ENCODE results near the gene RAB11FIP3. TPM values are rescaled to one million over a fixed set of nuclear protein-coding genes. Genes with fewer than 3 reads are reported as not detected.

RAB11FIP3 gene
- total and polyA plus RNA-seq, 10 of the 15 experiments (the other 5 are each of a cell fraction or from before 2014, with no cell fraction given): 1.2 to 27.3 (median 7.7) TPM

DNA sequence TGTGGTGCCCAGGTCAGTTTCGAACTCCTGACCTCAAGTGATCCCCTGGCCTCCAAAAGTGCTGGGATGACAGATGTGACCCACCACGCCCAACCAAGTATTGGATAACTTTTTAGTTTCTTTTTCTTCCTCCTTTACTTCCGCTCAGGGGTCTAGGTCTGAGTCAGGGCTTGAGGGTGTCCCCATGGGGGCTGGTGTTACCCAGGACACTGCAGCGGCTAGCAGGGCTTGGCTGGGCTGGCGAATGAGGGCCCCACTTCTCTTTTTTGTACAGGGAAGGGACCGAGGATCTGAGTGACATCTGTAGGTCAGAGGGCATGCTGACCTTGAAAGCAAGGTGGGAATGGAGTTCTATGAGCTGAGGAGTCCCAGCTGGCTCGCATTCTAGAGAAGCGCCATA, 24.9 kb downstream of the RAB11FIP3 start (continued):
- TF ChIP-seq SMAD1 (IDR thresholded peaks at IDR 0.05; ENCODE audit: low read depth, partially characterized antibody) (no peak), NR2C1 (IDR thresholded peaks at IDR 0.05) (no peak), HSF1 (IDR thresholded peaks at IDR 0.05; ENCODE audit: low read depth, low read length) (no peak), IKZF1 (conservative IDR thresholded peaks at IDR 0.05) (no peak), SIX5 (IDR thresholded peaks at IDR 0.05; ENCODE audit: low read depth, low read length, severe bottlenecking) (no peak), SP1 (IDR thresholded peaks at IDR 0.05; ENCODE audit: low read depth, low read length) (no peak), HDAC2 (IDR thresholded peaks at IDR 0.05) (no peak), NFYA (IDR thresholded peaks at IDR 0.05; ENCODE audit: borderline replicate concordance, low read depth, low read length) (no peak), POLR2AphosphoS2 (IDR thresholded peaks at IDR 0.05; ENCODE audit: low read depth, low read length) (no peak), PAX8 (IDR thresholded peaks at IDR 0.05) (no peak), RUNX3 (IDR thresholded peaks at IDR 0.05; ENCODE audit: low read length) (peak; percentile 31; the same call in 1 of the 2 replicates), PKNOX1 (IDR thresholded peaks at IDR 0.05) (peak; percentile 35; the same call in 1 of the 2 replicates), PRDM15 (CRISPR knock-in tag; IDR thresholded peaks at IDR 0.05) (no peak), JUNB (IDR thresholded peaks at IDR 0.05) (peak; percentile 55; the same call in 1 of the 2 replicates), DPF2 (IDR thresholded peaks at IDR 0.05) (no peak), GABPA (IDR thresholded peaks at IDR 0.05; ENCODE audit: low read depth) (no peak), E2F4 (IDR thresholded peaks at IDR 0.05; ENCODE audit: low read depth, low read length) (no peak), CHD1 (IDR thresholded peaks at IDR 0.05; ENCODE audit: low read depth, low read length) (no peak), NR2F1 (conservative IDR thresholded peaks at IDR 0.05) (0 out of 2 replicates have a peak, but pooled peaks have one; percentile 17), FOXM1 (IDR thresholded peaks at IDR 0.05; ENCODE audit: low read depth, low read length) (no peak), KLF5 (IDR thresholded peaks at IDR 0.05; ENCODE audit: partially characterized antibody) (no peak), CHD2 (IDR thresholded peaks at IDR 0.05; ENCODE audit: borderline replicate concordance, low read depth, low read length) (no peak)
- TF ChIP-seq, protein P1, sequence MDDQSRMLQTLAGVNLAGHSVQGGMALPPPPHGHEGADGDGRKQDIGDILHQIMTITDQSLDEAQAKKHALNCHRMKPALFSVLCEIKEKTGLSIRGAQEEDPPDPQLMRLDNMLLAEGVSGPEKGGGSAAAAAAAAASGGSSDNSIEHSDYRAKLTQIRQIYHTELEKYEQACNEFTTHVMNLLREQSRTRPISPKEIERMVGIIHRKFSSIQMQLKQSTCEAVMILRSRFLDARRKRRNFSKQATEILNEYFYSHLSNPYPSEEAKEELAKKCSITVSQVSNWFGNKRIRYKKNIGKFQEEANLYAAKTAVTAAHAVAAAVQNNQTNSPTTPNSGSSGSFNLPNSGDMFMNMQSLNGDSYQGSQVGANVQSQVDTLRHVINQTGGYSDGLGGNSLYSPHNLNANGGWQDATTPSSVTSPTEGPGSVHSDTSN (IDR thresholded peaks at IDR 0.05; ENCODE audit: insufficient replicate concordance, low read depth, low read length): peak; percentile 34
- TF ChIP-seq, protein P2, sequence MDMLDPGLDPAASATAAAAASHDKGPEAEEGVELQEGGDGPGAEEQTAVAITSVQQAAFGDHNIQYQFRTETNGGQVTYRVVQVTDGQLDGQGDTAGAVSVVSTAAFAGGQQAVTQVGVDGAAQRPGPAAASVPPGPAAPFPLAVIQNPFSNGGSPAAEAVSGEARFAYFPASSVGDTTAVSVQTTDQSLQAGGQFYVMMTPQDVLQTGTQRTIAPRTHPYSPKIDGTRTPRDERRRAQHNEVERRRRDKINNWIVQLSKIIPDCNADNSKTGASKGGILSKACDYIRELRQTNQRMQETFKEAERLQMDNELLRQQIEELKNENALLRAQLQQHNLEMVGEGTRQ (IDR thresholded peaks at IDR 0.05; ENCODE audit: borderline replicate concordance, low read depth, low read length): no peak
